Measurements from ENCODE around the gene PCSK2.

The PCSK2 gene

GRCh38 chr20:17502105-17502504 lies 275.3 kb downstream of the PCSK2 start:
- H3K27ac ChIP-seq (ENCODE audit: low read length), result no peak overlapping the region
- no peak overlapping the region for H3K4me3 ChIP-seq (ENCODE audit: low read length)
- no CpG with 5 or more reads among the region's 4 CpGs for WGBS (ENCODE audit: insufficient coverage, insufficient read length)
- DNase-seq (ENCODE audit: low read depth, low spot score), result no peak
- no peaks in the 10 kb centered on the region for H3K27me3 ChIP-seq (ENCODE audit: control insufficient read depth, insufficient read depth, low read length)
- no peaks in the 10 kb centered on the region for H3K9me3 ChIP-seq (ENCODE audit: control insufficient read depth, insufficient read depth, low read length)
- no peaks in the 10 kb centered on the region for H3K4me1 ChIP-seq (ENCODE audit: control insufficient read depth, insufficient read depth, low read length)
- no peaks in the 10 kb centered on the region for H3K36me3 ChIP-seq (ENCODE audit: control insufficient read depth, insufficient read depth, low read length)

GRCh38 chr20:17503301-17504065 lies 276.6 kb downstream of the PCSK2 start:
- H3K27ac ChIP-seq (ENCODE audit: low read length), result no peak overlapping the region
- WGBS (ENCODE audit: insufficient coverage, insufficient read length), result no CpG with 5 or more reads among the region's 6 CpGs
- no peaks in the 10 kb centered on the region for H3K9me3 ChIP-seq (ENCODE audit: control insufficient read depth, insufficient read depth, low read length)
- no peaks in the 10 kb centered on the region for H3K27me3 ChIP-seq (ENCODE audit: control insufficient read depth, insufficient read depth, low read length)
- H3K4me3 ChIP-seq (ENCODE audit: low read length), result no peak overlapping the region
- no peaks in the 10 kb centered on the region for H3K4me1 ChIP-seq (ENCODE audit: control insufficient read depth, insufficient read depth, low read length)
- no peaks in the 10 kb centered on the region for H3K36me3 ChIP-seq (ENCODE audit: control insufficient read depth, insufficient read depth, low read length)
- DNase-seq (ENCODE audit: low read depth, low spot score), result no peak

GRCh38 chr20:17504066-17504897 lies 277.4 kb downstream of the PCSK2 start:
- H3K4me1 ChIP-seq (ENCODE audit: control insufficient read depth, insufficient read depth, low read length), result no peaks in the 10 kb centered on the region
- WGBS (ENCODE audit: insufficient coverage, insufficient read length), result no CpG with 5 or more reads among the region's 23 CpGs
- no peaks in the 10 kb centered on the region for H3K9me3 ChIP-seq (ENCODE audit: control insufficient read depth, insufficient read depth, low read length)
- no peak overlapping the region for H3K4me3 ChIP-seq (ENCODE audit: low read length)
- no peak for DNase-seq (ENCODE audit: low read depth, low spot score)
- H3K27ac ChIP-seq (ENCODE audit: low read length), result no peak overlapping the region
- no peaks in the 10 kb centered on the region for H3K27me3 ChIP-seq (ENCODE audit: control insufficient read depth, insufficient read depth, low read length)
- H3K36me3 ChIP-seq (ENCODE audit: control insufficient read depth, insufficient read depth, low read length), result no peaks in the 10 kb centered on the region

- H3K36me3 ChIP-seq (ENCODE audit: control insufficient read depth, insufficient read depth, low read length), result no peaks in the 10 kb centered on the region
- no peaks in the 10 kb centered on the region for H3K27me3 ChIP-seq (ENCODE audit: control insufficient read depth, insufficient read depth, low read length)
- H3K27ac ChIP-seq (ENCODE audit: low read length), result no peak overlapping the region
- no peak for DNase-seq (ENCODE audit: low read depth, low spot score)
- no CpG with 5 or more reads among the region's 30 CpGs for WGBS (ENCODE audit: insufficient coverage, insufficient read length)
- peak overlapping the region; percentile 29; the same call in 1 of the 2 replicates for H3K4me3 ChIP-seq (ENCODE audit: low read length)
- H3K9me3 ChIP-seq (ENCODE audit: control insufficient read depth, insufficient read depth, low read length), result no peaks in the 10 kb centered on the region
- no peaks in the 10 kb centered on the region for H3K4me1 ChIP-seq (ENCODE audit: control insufficient read depth, insufficient read depth, low read length)
Observed at GRCh38 chr20:17504898-17505635, 278.2 kb downstream of the PCSK2 start.

- Histone ChIP-seq H3K9me3 (ENCODE audit: control insufficient read depth, insufficient read depth, low read length) (no peaks in the 10 kb centered on the region), H3K4me1 (ENCODE audit: control insufficient read depth, insufficient read depth, low read length) (no peaks in the 10 kb centered on the region), H3K27me3 (ENCODE audit: control insufficient read depth, insufficient read depth, low read length) (no peaks in the 10 kb centered on the region), H3K27ac (ENCODE audit: low read length) (no peak overlapping the region), H3K36me3 (ENCODE audit: control insufficient read depth, insufficient read depth, low read length) (no peaks in the 10 kb centered on the region), H3K4me3 (ENCODE audit: low read length) (no peak overlapping the region)
- no CpG with 5 or more reads among the region's 19 CpGs for WGBS (ENCODE audit: insufficient coverage, insufficient read length)
- no peak for DNase-seq (ENCODE audit: low read depth, low spot score)
Observed at GRCh38 chr20:17505636-17506517, 279.0 kb downstream of the PCSK2 start.

- H3K4me1 ChIP-seq (ENCODE audit: control insufficient read depth, insufficient read depth, low read length), result no peaks in the 10 kb centered on the region
- no peak overlapping the region for H3K4me3 ChIP-seq (ENCODE audit: low read length)
- no peaks in the 10 kb centered on the region for H3K9me3 ChIP-seq (ENCODE audit: control insufficient read depth, insufficient read depth, low read length)
- no peak overlapping the region for H3K27ac ChIP-seq (ENCODE audit: low read length)
- DNase-seq (ENCODE audit: low read depth, low spot score), result no peak
- no peaks in the 10 kb centered on the region for H3K27me3 ChIP-seq (ENCODE audit: control insufficient read depth, insufficient read depth, low read length)
- WGBS (ENCODE audit: insufficient coverage, insufficient read length), result no CpG with 5 or more reads among the region's 2 CpGs
- H3K36me3 ChIP-seq (ENCODE audit: control insufficient read depth, insufficient read depth, low read length), result no peaks in the 10 kb centered on the region
Observed at GRCh38 chr20:17507032-17507431, 280.2 kb downstream of the PCSK2 start.

GRCh38 chr20:17507531-17507930 lies 280.7 kb downstream of the PCSK2 start:
- Histone ChIP-seq H3K4me1 (ENCODE audit: control insufficient read depth, insufficient read depth, low read length) (no peaks in the 10 kb centered on the region), H3K36me3 (ENCODE audit: control insufficient read depth, insufficient read depth, low read length) (no peaks in the 10 kb centered on the region), H3K27me3 (ENCODE audit: control insufficient read depth, insufficient read depth, low read length) (no peaks in the 10 kb centered on the region), H3K9me3 (ENCODE audit: control insufficient read depth, insufficient read depth, low read length) (no peaks in the 10 kb centered on the region), H3K4me3 (ENCODE audit: low read length) (no peak overlapping the region), H3K27ac (ENCODE audit: low read length) (no peak overlapping the region)
- WGBS (ENCODE audit: insufficient coverage, insufficient read length), result no CpG with 5 or more reads among the region's 5 CpGs
- DNase-seq (ENCODE audit: low read depth, low spot score), result no peak

- H3K27me3 ChIP-seq (ENCODE audit: control insufficient read depth, insufficient read depth, low read length), result no peaks in the 10 kb centered on the region
Observed at GRCh38 chr20:17508756-17509155, 281.9 kb downstream of the PCSK2 start.

GRCh38 chr20:17510548-17510947 lies 283.7 kb downstream of the PCSK2 start:
- H3K27ac ChIP-seq (ENCODE audit: low read length), result no peak overlapping the region
- no peak for DNase-seq (ENCODE audit: low read depth, low spot score)
- H3K36me3 ChIP-seq (ENCODE audit: control insufficient read depth, insufficient read depth, low read length), result no peaks in the 10 kb centered on the region
- no peak overlapping the region for H3K4me3 ChIP-seq (ENCODE audit: low read length)
- no peaks in the 10 kb centered on the region for H3K9me3 ChIP-seq (ENCODE audit: control insufficient read depth, insufficient read depth, low read length)
- no peaks in the 10 kb centered on the region for H3K27me3 ChIP-seq (ENCODE audit: control insufficient read depth, insufficient read depth, low read length)
- WGBS (ENCODE audit: insufficient coverage, insufficient read length), result no CpG with 5 or more reads among the region's 4 CpGs
- H3K4me1 ChIP-seq (ENCODE audit: control insufficient read depth, insufficient read depth, low read length), result no peaks in the 10 kb centered on the region

More at GRCh38 chr20:17508756-17509155, 281.9 kb downstream of the PCSK2 start:
- H3K4me1 ChIP-seq (ENCODE audit: control insufficient read depth, insufficient read depth, low read length), result no peaks in the 10 kb centered on the region
- H3K27ac ChIP-seq (ENCODE audit: low read length), result no peak overlapping the region
- WGBS (ENCODE audit: insufficient coverage, insufficient read length), result no CpG with 5 or more reads among the region's 18 CpGs
- no peaks in the 10 kb centered on the region for H3K9me3 ChIP-seq (ENCODE audit: control insufficient read depth, insufficient read depth, low read length)
- no peaks in the 10 kb centered on the region for H3K36me3 ChIP-seq (ENCODE audit: control insufficient read depth, insufficient read depth, low read length)
- H3K4me3 ChIP-seq (ENCODE audit: low read length), result no peak overlapping the region
- no peak for DNase-seq (ENCODE audit: low read depth, low spot score)
